RPMI8226 (cell line): ENCODE results near the gene UFC1.

ENCODE experiments used
- DNase-seq: peaks from one replicate; pipeline ENCODE4 v3.0.0-alpha.2; 2015

Gene UFC1

DNA sequence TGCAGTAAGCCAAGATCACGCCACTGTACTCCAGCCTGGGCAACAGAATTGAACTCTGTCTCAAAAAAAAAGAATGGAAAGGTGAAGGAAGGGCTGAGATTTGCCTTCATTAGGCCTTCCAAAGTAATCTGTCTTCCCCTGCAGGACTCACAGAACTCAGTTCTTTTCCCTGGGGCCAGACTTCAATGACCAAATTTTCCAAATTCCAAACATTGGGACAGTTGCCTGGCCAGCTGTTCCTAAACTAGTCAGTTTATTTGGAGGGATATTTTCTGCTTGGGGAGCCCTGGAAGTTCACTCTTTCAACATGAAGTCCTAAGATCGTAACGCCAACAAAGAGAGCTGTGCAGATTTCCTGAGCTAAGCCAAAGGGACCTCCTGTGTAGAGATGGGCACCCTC lies 15.9 kb upstream of the UFC1 start:
- DNase-seq = no peak

DNA sequence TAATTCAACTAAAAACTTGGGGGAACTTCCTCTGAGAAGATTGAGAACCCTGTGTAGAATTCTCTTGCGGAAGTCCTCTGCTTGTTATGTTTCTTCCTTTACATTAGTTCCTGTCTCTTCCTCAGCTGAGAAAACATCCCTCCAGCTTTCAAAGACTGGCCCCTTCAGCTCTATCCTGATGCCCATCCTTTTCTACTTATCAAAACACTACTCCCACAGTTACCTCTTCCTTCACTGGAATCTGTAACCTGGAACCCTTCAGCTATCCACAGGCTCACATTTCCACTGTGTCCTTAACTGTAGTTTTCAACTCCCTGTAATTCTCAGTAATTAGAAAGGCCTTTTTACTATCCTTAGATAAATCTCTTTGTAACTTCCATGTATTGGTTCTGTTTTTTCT lies 15.3 kb upstream of the UFC1 start:
- no peak for DNase-seq

- DNase-seq = peak; percentile 56
Measured at GRCh38 chr1:161139766-161140165, 14.0 kb upstream of the UFC1 start.

GRCh38 chr1:161140755-161141400 lies 12.9 kb upstream of the UFC1 start:
- no peak for DNase-seq

DNA sequence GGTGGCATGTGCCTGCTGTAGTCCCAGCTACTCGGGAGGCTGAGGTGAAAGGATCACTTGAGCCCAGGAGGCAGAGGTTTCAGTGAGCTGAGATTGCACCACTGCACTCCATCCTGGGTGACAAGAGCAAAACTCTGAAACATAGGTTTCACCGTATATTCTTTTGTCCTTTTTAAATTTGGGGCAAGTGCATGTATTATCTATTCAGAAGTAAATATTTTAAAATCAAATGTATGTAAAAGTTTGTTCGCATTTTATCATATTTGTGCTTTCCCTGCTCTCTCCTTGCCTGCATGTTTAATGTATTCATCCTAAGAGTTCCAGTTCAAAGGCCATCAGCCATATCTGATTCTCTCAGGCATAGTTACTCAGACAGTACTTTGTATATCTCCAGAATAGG lies 7.9 kb upstream of the UFC1 start:
- DNase-seq = no peak

- no peak for DNase-seq
Measured at GRCh38 chr1:161153176-161153575, 602 bp upstream of the UFC1 start.

DNA sequence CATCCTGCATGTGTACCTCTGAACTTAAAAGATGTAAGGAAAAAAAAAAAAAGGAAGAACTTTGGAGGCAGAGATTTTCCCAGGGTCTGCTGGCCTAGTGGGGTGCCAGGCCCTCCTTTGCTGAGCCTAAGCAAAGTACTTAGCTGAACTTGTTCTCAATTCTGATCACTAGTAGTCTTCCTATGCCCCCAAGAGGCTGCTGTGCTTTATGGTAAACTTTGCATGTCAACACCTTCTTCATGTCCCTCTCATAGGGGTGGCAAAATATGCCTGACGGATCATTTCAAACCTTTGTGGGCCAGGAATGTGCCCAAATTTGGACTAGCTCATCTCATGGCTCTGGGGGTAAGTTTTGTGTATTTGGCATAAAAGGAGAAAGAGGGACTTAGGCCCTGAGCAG lies 4.1 kb downstream of the UFC1 start:
- DNase-seq = no peak

DNA sequence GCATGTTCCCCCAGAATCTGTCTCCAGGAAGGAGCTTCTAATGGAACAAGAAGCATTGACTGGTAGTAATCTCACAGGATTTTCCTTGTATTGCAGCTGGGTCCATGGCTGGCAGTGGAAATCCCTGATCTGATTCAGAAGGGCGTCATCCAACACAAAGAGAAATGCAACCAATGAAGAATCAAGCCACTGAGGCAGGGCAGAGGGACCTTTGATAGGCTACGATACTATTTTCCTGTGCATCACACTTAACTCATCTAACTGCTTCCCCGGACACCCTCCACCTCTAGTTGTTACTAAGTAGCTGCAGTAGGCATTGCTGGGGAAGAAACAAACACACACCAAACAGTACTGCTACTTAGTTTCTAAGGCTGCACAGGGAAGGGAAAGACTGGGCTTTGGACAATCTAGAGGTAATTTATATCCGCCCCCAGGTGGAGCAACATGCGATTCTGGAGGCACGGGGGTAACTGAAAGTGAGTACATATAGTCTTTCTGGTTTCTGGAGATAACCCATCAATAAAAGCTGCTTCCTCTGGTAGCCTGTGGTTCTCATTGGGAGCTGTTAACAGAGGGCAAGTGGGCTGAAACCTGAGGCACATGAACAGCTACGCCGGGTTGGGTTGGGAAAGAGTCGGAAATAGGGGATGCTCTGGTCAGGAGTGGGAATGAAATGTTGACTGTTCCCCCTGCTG lies 4.7 kb downstream of the UFC1 start:
- no peak for DNase-seq

DNA sequence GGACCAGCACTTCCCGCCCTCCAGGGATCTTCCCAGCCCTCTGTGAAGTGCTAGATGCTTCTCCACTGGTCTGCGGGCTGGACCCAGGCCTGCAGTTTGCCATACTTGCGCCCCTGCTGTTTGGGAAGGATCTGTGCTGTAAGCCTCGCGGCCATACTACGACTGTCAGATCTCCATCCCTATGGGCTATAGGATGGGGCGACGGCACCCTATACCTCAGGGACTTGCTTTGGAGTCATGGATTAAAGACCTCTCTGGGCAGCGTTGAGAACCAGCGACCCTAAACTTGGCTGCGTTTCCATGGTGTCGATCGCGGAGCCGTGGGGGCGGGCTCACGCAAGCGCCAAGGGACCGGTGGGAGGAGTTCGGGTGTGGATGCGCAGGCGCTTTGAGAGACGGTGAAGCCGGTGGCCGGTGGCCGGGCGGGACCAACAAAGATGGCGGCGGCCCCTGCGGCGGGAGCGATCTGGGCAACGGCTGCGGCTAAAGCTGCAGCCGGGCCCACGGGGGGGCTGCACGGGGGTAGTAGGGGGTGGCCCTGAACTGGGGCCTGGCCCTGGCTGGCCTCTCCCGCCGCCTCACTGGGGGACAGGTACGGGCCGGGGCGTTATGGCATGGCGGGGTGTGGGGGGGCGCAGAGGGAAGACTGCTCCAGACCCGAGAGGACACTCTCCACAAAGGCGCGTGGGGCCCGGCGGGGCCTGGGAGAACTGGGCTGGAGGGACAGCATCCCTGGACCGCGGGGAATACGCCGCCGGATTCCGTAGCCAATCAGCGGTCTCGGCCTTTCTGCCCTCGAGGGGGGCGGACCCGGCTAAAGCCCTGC lies 5.5 kb downstream of the UFC1 start, which contains the start of gene USP21:
Gene USP21, plus strand, starts transcription at position 414 of the 826 bp plus-strand sequence. CDS start 1,141 bp downstream, outside the sequence.
- DNase-seq = peak; percentile 97

DNA sequence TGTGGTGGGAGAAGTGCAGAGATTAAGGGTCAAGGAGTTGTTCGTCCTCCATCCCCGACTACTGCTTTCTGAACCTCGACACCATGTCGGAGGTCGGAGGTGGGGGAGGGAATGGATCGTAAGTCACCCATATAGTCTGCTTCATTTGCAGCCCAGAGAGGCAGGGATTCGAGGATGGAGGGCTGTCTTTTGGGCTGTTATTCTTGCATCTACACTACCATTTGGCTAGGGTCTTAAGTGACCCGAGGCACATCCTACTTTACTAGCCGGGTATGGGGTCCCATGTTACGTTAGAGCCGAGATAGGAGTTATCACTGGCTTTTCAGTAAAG lies 6.1 kb downstream of the UFC1 start:
- no peak for DNase-seq

GRCh38 chr1:161160671-161161145 lies 6.9 kb downstream of the UFC1 start:
- DNase-seq = no peak

DNA sequence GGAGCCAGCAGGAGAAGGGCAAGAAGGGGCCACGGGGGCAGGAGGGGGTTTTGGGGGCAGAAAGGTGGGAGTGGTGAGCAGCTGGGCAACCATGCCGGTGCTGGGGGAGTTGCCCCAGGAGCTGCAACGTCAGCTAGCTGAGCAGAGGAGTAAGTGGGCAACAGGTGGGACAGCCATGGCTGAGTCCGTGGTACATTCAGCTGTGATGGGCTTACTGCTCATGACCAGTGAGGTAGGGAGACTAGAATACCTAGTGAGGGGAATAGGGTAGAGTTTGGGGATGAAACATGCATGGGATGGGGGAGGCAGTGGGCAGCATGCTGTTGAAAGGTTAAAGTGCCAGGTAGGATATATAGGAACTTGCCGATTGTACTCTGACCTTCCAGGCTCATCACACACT lies 7.9 kb downstream of the UFC1 start:
- DNase-seq = no peak

GRCh38 chr1:161162052-161162451 lies 8.3 kb downstream of the UFC1 start:
- DNase-seq = no peak

GRCh38 chr1:161162806-161163205 lies 9.0 kb downstream of the UFC1 start:
- no peak for DNase-seq

- DNase-seq = no peak
Measured at GRCh38 chr1:161163793-161164192, 10.0 kb downstream of the UFC1 start.

- no peak for DNase-seq
Measured at GRCh38 chr1:161164901-161165610, 11.3 kb downstream of the UFC1 start.

DNA sequence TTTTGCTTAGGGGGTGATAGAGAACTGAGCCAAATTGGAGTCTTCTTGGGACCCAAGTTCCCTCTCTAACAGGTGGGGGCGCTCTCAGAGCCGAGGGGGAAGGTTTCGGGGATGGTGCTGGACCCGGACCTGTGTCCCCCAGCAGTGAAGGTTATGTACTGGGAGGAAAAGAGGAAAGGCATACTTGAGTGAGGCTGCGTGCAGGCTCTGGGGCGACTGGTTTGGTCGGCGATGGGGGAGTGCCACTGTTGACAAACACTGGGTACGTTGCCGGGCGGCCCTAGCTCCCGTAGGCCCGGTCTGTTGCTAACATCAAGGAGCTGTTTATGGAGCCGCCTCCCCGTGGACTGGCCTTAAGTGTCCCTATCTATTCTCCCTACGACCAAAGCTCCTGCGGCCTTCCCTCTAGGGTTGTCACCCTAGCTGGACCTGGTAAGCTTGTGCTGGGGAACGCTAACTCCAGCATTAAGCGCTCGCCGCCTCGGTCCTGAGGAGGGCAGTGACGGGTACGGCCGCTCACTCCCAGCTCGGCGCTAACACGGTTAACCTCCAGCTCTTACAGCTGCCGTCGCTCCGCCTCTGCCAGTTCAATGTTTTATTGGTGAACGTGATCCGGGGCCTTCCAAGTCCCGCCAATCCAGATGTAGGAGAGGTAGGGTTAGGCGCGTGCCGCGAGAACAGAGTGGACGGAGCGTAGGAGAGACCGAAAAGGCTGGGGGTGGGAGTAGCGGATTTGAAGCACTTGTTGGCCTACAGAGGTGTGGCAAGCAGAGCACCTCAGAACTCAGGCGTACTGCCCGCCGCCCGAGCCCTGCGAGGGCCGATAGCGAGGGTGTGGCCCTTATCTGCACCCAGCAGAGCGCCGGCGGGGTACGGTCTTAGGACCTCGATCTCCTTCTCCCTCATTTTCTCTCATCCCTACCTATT lies 12.2 kb downstream of the UFC1 start, which contains the start of gene PPOX:
Gene PPOX, plus strand, starts transcription at position 685 of the 927 bp plus-strand sequence. CDS start 422 bp downstream, outside the sequence.
- peak; percentile 99 for DNase-seq

DNA sequence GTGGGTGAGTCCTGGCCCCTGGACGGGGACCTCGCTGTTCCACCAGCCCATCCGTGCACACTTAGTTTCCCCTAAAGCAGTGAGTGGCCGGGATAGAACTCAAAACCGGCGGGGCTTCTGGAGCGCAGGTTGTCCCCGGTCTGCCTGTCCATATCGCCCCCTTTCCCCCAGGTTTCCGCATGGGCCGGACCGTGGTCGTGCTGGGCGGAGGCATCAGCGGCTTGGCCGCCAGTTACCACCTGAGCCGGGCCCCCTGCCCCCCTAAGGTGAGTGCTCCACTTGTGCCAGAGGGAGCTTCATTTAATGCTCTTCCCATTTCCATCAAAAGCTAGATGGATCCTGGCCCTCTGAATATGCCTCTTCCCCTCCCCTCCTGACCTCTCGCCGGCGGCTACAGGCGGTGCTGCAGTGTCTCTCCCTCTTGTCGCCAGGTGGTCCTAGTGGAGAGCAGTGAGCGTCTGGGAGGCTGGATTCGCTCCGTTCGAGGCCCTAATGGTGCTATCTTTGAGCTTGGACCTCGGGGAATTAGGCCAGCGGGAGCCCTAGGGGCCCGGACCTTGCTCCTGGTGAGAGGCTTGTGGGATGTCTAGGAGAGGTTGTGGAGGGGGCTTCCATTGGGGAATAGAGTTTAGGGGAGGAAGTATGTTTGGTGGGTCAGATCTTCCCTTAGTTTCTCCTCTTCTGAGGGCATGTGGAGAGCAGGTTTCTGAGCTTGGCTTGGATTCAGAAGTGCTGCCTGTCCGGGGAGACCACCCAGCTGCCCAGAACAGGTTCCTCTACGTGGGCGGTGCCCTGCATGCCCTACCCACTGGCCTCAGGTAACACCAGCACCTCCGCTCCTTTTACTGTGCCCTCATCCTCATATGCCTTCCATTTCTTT lies 13.1 kb downstream of the UFC1 start:
- DNase-seq = peak; percentile 48

DNA sequence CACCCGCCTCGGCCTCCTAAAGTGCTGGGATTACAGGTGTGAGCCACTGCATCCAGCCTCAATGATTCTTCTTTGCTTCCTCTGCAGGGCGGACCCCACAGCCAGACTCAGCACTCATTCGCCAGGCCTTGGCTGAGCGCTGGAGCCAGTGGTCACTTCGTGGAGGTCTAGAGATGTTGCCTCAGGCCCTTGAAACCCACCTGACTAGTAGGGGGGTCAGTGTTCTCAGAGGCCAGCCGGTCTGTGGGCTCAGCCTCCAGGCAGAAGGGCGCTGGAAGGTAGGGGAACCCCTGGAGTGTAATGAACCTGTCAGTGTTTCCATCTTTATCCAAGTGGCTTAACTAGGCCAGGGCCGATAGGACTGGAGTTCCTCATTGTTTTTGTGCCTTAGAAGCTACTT lies 15.1 kb downstream of the UFC1 start:
- DNase-seq = no peak

- DNase-seq = no peak
Measured at GRCh38 chr1:161171191-161171590, 17.4 kb downstream of the UFC1 start.

DNA sequence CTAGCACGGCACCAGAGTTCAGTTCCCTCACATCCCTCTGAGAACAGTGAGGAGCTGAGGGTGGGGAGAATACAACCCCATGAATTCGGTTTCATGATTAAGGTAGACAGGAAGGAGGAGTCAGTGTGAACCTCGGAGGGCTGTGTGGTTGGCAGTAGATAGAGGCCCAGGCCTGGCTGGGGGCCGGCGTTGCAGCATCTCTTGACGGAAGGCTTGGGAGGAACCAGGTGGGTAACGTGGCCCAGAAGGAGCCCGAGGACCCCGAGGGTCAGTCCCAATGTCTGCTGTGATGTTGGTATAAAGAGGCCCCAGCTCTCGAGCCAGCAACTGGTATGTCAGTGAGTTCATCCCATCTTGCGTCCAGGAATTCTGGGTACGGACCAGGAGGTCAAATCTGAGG lies 17.9 kb downstream of the UFC1 start:
- DNase-seq = no peak
